H9 (cell line): ENCODE measurements around the gene NUDT16L1. TPM values are rescaled to one million over a fixed set of nuclear protein-coding genes. Genes with fewer than 3 reads are reported as not detected.

Experiments
- DNase-seq: peaks from one replicate; pipeline ENCODE4 v3.0.0-alpha.2; 2017
- H2AFZ ChIP-seq: one replicate; pipeline ENCODE4 v1.6.1; 2013; ENCODE audit warnings: mild to moderate bottlenecking, low read length, control low read depth, moderate library complexity
- H2AK5ac ChIP-seq: 2 replicates; pipeline ENCODE4 v1.6.1; 2013; ENCODE audit warnings: low read length, control low read depth, mixed read lengths; ENCODE audit not compliant: insufficient read length
- H2BK120ac ChIP-seq: one replicate; pipeline ENCODE4 v1.6.1; 2013; ENCODE audit warnings: low read depth, mild to moderate bottlenecking, low read length, control low read depth, inconsistent platforms; ENCODE audit not compliant: poor library complexity, severe bottlenecking
- H2BK12ac ChIP-seq: 2 replicates; pipeline ENCODE4 v1.6.1; 2013; ENCODE audit warnings: low read length, control low read depth, mixed read lengths, low read depth; ENCODE audit not compliant: insufficient read length
- H2BK15ac ChIP-seq: 2 replicates; pipeline ENCODE4 v1.6.1; 2013; ENCODE audit warnings: low read depth, low read length, control low read depth
- H2BK20ac ChIP-seq: one replicate; pipeline ENCODE4 v1.6.1; 2013; ENCODE audit warnings: low read depth, mild to moderate bottlenecking, low read length, control low read depth, inconsistent platforms; ENCODE audit not compliant: poor library complexity, severe bottlenecking
- H2BK5ac ChIP-seq: 2 replicates; pipeline ENCODE4 v1.6.1; 2013; ENCODE audit warnings: low read length, control low read depth, mixed read lengths; ENCODE audit not compliant: insufficient read length
- H3K14ac ChIP-seq: 2 replicates; pipeline ENCODE4 v1.6.1; 2013; ENCODE audit warnings: low read length, control low read depth; ENCODE audit not compliant: insufficient read depth
- H3K18ac ChIP-seq: 2 replicates; pipeline ENCODE4 v1.6.1; 2013; ENCODE audit warnings: low read depth, mild to moderate bottlenecking, mixed read lengths, low read length, control low read depth; ENCODE audit not compliant: insufficient read length
- H3K23ac ChIP-seq: 2 replicates; pipeline ENCODE4 v1.6.1; 2013; ENCODE audit warnings: low read length, control low read depth, mixed read lengths, low read depth; ENCODE audit not compliant: insufficient read length
- H3K23me2 ChIP-seq: 2 replicates; pipeline ENCODE4 v1.6.1; 2013; ENCODE audit warnings: low read depth, mild to moderate bottlenecking, mixed read lengths, low read length, control low read depth; ENCODE audit not compliant: insufficient read length, poor library complexity, severe bottlenecking
- H3K27ac ChIP-seq: 2 replicates; pipeline ENCODE4 v1.5.1; 2013; ENCODE audit warnings: low read length, control low read depth, mixed read lengths, low read depth; ENCODE audit not compliant: insufficient read length
- H3K27me3 ChIP-seq: 2 replicates; pipeline ENCODE4 v1.6.1; 2013; ENCODE audit warnings: low read length, control low read depth, inconsistent platforms; ENCODE audit not compliant: insufficient read depth
- H3K4ac ChIP-seq: 2 replicates; pipeline ENCODE4 v1.6.1; 2013; ENCODE audit warnings: low read depth, mild to moderate bottlenecking, control low read depth, inconsistent platforms, low read length, moderate library complexity
- H3K4me1 ChIP-seq: 2 replicates; pipeline ENCODE4 v1.6.1; 2013; ENCODE audit warnings: low read length, control low read depth, inconsistent platforms; ENCODE audit not compliant: insufficient read depth
- H3K4me2 ChIP-seq: 2 replicates; pipeline ENCODE4 v1.6.1; 2013; ENCODE audit warnings: low read length, control low read depth, mixed read lengths; ENCODE audit not compliant: insufficient read length, insufficient read depth
- H3K56ac ChIP-seq: 2 replicates; pipeline ENCODE4 v1.6.1; 2013; ENCODE audit warnings: low read depth, mild to moderate bottlenecking, mixed read lengths, low read length, control low read depth; ENCODE audit not compliant: insufficient read length
- H3K79me1 ChIP-seq: 2 replicates; pipeline ENCODE4 v1.6.1; 2013; ENCODE audit warnings: low read depth, mild to moderate bottlenecking, moderate library complexity, low read length, control low read depth, inconsistent platforms; ENCODE audit not compliant: insufficient read depth, poor library complexity, severe bottlenecking
- H3K79me2 ChIP-seq: 2 replicates; pipeline ENCODE4 v1.6.1; 2013; ENCODE audit warnings: low read length, control low read depth, inconsistent platforms; ENCODE audit not compliant: insufficient read depth
- H3K9ac ChIP-seq: 2 replicates; pipeline ENCODE4 v1.6.1; 2013; ENCODE audit warnings: low read length, control low read depth, mixed read lengths; ENCODE audit not compliant: insufficient read length; ENCODE audit errors: extremely low read depth
- H3K9me3 ChIP-seq: one replicate; pipeline ENCODE4 v1.6.1; 2013; ENCODE audit warnings: low read depth, low read length, inconsistent platforms; ENCODE audit not compliant: control insufficient read depth
- H3T11ph ChIP-seq: one replicate; pipeline ENCODE4 v1.6.1; 2013; ENCODE audit warnings: mild to moderate bottlenecking, low read length, control low read depth, inconsistent platforms
- H4K20me1 ChIP-seq: one replicate; pipeline ENCODE4 v1.6.1; 2013; ENCODE audit not compliant: control insufficient read depth, insufficient read length, insufficient read depth
- H4K5ac ChIP-seq: 2 replicates; pipeline ENCODE4 v1.6.1; 2013; ENCODE audit warnings: low read depth, mild to moderate bottlenecking, mixed read lengths, low read length, control low read depth; ENCODE audit not compliant: insufficient read length
- H4K8ac ChIP-seq: replicated peaks from 2 replicates; pipeline ENCODE4 v1.6.1; 2013; ENCODE audit warnings: low read length, control low read depth, mixed read lengths, low read depth; ENCODE audit not compliant: insufficient read length
- H4K91ac ChIP-seq: 2 replicates; pipeline ENCODE4 v1.6.1; 2013; ENCODE audit warnings: low read depth, mild to moderate bottlenecking, moderate library complexity, mixed read lengths, low read length, control low read depth; ENCODE audit not compliant: insufficient read length
- H3K27ac Mint-ChIP-seq, 3 experiments: 2 replicates in 2 of 3; 3 replicates in 1 of 3; pipeline ENCODE4 v1.8.0; 2020 to 2021; ENCODE audit warnings: mixed read lengths in 3 of 3, mild to moderate bottlenecking in 1 of 3, moderate library complexity in 1 of 3
- H3K27me3 Mint-ChIP-seq: 2 replicates; pipeline ENCODE4 v1.8.0; 2021; ENCODE audit warnings: low read depth, mild to moderate bottlenecking, moderate library complexity, mixed read lengths
- H3K36me3 Mint-ChIP-seq, 3 experiments: 2 replicates in 2 of 3; 3 replicates in 1 of 3; pipeline ENCODE4 v1.8.0; 2020 to 2021; ENCODE audit warnings: low read depth in 3 of 3, mixed read lengths in 3 of 3; ENCODE audit not compliant: insufficient read depth in 1 of 3
- H3K4me1 Mint-ChIP-seq, 2 experiments: 2 replicates each; pipeline ENCODE4 v1.8.0; 2020; ENCODE audit warnings: mixed read lengths in 2 of 2
- H3K4me3 Mint-ChIP-seq, 2 experiments: 2 replicates in 1 of 2; 3 replicates in 1 of 2; pipeline ENCODE4 v1.8.0; 2020 to 2021; ENCODE audit warnings: mild to moderate bottlenecking in 2 of 2, mixed read lengths in 2 of 2, moderate library complexity in 1 of 2
- H3K9me3 Mint-ChIP-seq, 2 experiments: 2 replicates in 1 of 2; 3 replicates in 1 of 2; pipeline ENCODE4 v1.8.0; 2020; ENCODE audit warnings: mild to moderate bottlenecking in 2 of 2, mixed read lengths in 2 of 2, moderate library complexity in 1 of 2
- WGBS: extraction: QIAGEN DNeasy Blood & Tissue Kit; methylation state at CpG from one replicate; pipeline ENCODE4 v1.1.7; 2013; ENCODE audit warnings: missing lambda C conversion rate, low lambda C conversion rate, mixed read lengths; ENCODE audit not compliant: insufficient read length; ENCODE audit errors: extremely low coverage; 5-methylcytosine and 5-hydroxymethylcytosine counted together
- total RNA-seq: library from RNA; stranded (reverse); gene quantifications from 2 replicates; pipeline ENCODE4 v1.2.1, GENCODE V29; 2021
- TF ChIP-seq, protein P1 (sequence below): fragments of 200-600 bp; sonication (generic); conservative IDR thresholded peaks from 3 replicates; pipeline ENCODE4 v1.8.0; 2021; ENCODE audit warnings: antibody characterized with exemption, mild to moderate bottlenecking

NUDT16L1 gene
- total RNA-seq, 1 experiment from 2014 or later = 49.4 TPM

DNA sequence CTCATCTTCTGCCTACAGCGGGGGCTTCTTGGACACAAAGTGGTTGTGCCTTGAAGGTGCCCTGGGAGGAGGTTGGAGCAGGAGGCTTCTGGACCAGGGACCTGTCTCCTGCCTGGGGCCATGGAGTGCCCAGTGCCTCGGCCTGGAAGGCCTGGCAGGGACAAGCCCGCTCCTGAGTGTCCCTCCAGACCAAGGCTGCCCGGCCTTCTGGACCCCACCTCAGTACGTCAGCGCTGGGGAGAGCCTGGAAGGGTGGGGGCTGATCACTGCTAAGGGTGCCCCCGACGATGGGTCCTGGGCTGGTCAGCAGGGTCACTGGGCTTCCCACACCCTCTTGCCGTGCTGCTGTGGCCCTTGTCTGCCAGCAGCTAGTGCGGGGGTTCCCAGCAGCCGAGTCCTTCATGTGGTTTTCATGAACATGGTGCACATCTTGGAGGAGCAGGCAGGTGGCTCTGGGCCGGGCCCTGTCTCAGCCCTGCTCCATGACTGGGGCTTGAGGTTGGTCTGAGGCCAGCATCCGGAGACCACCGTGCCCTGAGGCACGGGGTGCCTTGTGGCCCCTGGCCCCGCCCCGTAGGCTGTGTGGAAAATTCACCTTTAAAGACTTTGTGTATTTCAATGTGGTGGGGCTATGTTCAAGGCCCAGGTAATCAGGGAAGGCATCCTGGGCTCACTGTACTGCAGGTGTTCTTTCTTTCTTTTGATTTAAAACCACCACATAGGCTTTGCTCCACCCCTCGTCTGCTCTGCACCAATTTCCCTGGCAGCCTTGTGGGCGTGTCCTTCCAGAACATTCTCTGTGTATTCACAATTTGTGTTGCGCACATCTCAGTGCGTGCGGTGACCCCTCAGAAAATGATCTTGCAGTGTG, 46.4 kb upstream of the NUDT16L1 start:
- no peak overlapping the region for H2BK15ac ChIP-seq
- H4K91ac ChIP-seq = no peak overlapping the region
- H3K9ac ChIP-seq = no peak overlapping the region
- H2AFZ ChIP-seq = no peak overlapping the region
- H2BK5ac ChIP-seq = no peak overlapping the region
- Mint-ChIP-seq H3K27me3 (no peaks in the 10 kb centered on the region), H3K27ac (peak overlapping the region; percentile 9 to 83 (median 68); a peak in 3 of 7 replicates), H3K4me1 (no peaks in the 10 kb centered on the region), H3K36me3 (peaks cover 14 to 29% (median 16%) of the 10 kb centered on the region in 3 experiments; a peak in 6 of 7 replicates), H3K9me3 (no peaks in the 10 kb centered on the region; a peak in 2 of 5 replicates), H3K4me3 (no peak overlapping the region)
- no CpG with 5 or more reads among the region's 22 CpGs for WGBS
- no peaks in the 10 kb centered on the region for H4K20me1 ChIP-seq
- H3K9me3 ChIP-seq = no peaks in the 10 kb centered on the region
- no peak overlapping the region for H4K8ac ChIP-seq
- H2BK20ac ChIP-seq = no peak overlapping the region
- no peak overlapping the region for H3K4ac ChIP-seq
- no peak overlapping the region for H2AK5ac ChIP-seq
- no peak overlapping the region for H3T11ph ChIP-seq
- no peak overlapping the region for H3K18ac ChIP-seq
- no peak overlapping the region for H3K27ac ChIP-seq
- no peak overlapping the region for H3K56ac ChIP-seq
- TF ChIP-seq, protein P1, sequence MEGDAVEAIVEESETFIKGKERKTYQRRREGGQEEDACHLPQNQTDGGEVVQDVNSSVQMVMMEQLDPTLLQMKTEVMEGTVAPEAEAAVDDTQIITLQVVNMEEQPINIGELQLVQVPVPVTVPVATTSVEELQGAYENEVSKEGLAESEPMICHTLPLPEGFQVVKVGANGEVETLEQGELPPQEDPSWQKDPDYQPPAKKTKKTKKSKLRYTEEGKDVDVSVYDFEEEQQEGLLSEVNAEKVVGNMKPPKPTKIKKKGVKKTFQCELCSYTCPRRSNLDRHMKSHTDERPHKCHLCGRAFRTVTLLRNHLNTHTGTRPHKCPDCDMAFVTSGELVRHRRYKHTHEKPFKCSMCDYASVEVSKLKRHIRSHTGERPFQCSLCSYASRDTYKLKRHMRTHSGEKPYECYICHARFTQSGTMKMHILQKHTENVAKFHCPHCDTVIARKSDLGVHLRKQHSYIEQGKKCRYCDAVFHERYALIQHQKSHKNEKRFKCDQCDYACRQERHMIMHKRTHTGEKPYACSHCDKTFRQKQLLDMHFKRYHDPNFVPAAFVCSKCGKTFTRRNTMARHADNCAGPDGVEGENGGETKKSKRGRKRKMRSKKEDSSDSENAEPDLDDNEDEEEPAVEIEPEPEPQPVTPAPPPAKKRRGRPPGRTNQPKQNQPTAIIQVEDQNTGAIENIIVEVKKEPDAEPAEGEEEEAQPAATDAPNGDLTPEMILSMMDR = no peak
- no peak overlapping the region for H3K4me2 ChIP-seq
- no peak overlapping the region for H3K23ac ChIP-seq
- H3K4me1 ChIP-seq = no peaks in the 10 kb centered on the region
- H3K27me3 ChIP-seq = no peaks in the 10 kb centered on the region
- peak overlapping the region; percentile 52; the same call in 1 of the 2 replicates for H3K14ac ChIP-seq
- H2BK120ac ChIP-seq = no peak overlapping the region
- DNase-seq = no peak
- no peaks in the 10 kb centered on the region; the same call in 1 of the 2 replicates for H3K79me2 ChIP-seq
- no peak overlapping the region for H4K5ac ChIP-seq
- no peaks in the 10 kb centered on the region for H3K79me1 ChIP-seq
- H3K23me2 ChIP-seq = no peaks in the 10 kb centered on the region
- no peak overlapping the region for H2BK12ac ChIP-seq
